Fibroblast of lung (primary cell): ENCODE measurements around the gene TMA7B. TPM values are rescaled to one million over a fixed set of nuclear protein-coding genes. Genes with fewer than 3 reads are reported as not detected.

ENCODE experiments used
- DNase-seq, 2 donors: peaks; one replicate each; pipeline versions ENCODE4 v3.0.0 to v3.0.0-alpha.2; 2010; ENCODE audit warnings: low read depth in 2 of 2
- H2AFZ ChIP-seq: 2 replicates; pipeline ENCODE4 v1.5.1; 2012; ENCODE audit warnings: low read length, control low read depth, inconsistent platforms
- H3K27ac ChIP-seq: 2 replicates; pipeline ENCODE4 v1.5.1; 2011; ENCODE audit warnings: low read length, control low read depth; ENCODE audit not compliant: insufficient read depth
- H3K27me3 ChIP-seq: 2 replicates; pipeline ENCODE4 v1.5.1; 2011; ENCODE audit warnings: mild to moderate bottlenecking, low read length; ENCODE audit not compliant: control insufficient read depth, insufficient read depth
- H3K36me3 ChIP-seq: 2 replicates; pipeline ENCODE4 v1.5.1; 2011; ENCODE audit warnings: low read length; ENCODE audit not compliant: control insufficient read depth, insufficient read depth
- H3K4me1 ChIP-seq: 2 replicates; pipeline ENCODE4 v1.5.1; 2011; ENCODE audit warnings: low read length; ENCODE audit not compliant: control insufficient read depth, insufficient read depth; ENCODE audit errors: extremely low read depth
- H3K4me2 ChIP-seq: 2 replicates; pipeline ENCODE4 v1.5.1; 2011; ENCODE audit warnings: low read length, control low read depth; ENCODE audit not compliant: insufficient read depth; ENCODE audit errors: extremely low read depth
- H3K4me3 ChIP-seq, 4 experiments: fragments of 200-600 bp in 1 of 4; sonication (generic) in 1 of 4; replicated peaks in 1 of 4; 2 replicates each; pipeline ENCODE4 v1.5.1; 2011 to 2016; ENCODE audit warnings: low read length in 4 of 4, low read depth in 3 of 4, mild to moderate bottlenecking in 3 of 4, control low read depth in 2 of 4, inconsistent platforms in 1 of 4, mixed read lengths in 1 of 4; ENCODE audit not compliant: insufficient read depth in 1 of 4; ENCODE audit errors: control extremely low read depth in 1 of 4
- H3K79me2 ChIP-seq: 2 replicates; pipeline ENCODE4 v1.5.1; 2012; ENCODE audit warnings: mild to moderate bottlenecking, low read length, inconsistent platforms; ENCODE audit not compliant: control insufficient read depth, insufficient read depth
- H3K9ac ChIP-seq: 2 replicates; pipeline ENCODE4 v1.5.1; 2011; ENCODE audit warnings: mild to moderate bottlenecking, low read length, control low read depth; ENCODE audit not compliant: insufficient read depth
- H3K9me3 ChIP-seq: 2 replicates; pipeline ENCODE4 v1.5.1; 2012; ENCODE audit warnings: low read depth, low read length; ENCODE audit not compliant: control insufficient read depth, insufficient read depth
- H4K20me1 ChIP-seq: 2 replicates; pipeline ENCODE4 v1.5.1; 2011; ENCODE audit warnings: low read length; ENCODE audit not compliant: control insufficient read depth, insufficient read depth; ENCODE audit errors: extremely low read depth
- EZH2 ChIP-seq: IDR thresholded peaks from 2 replicates; pipeline ENCODE4 v1.5.1; 2012; ENCODE audit warnings: low read length, control low read depth, mild to moderate bottlenecking; ENCODE audit errors: missing control alignments
- polyA plus RNA-seq, 2 donors: library from polyadenylated mRNA; depleted of rRNA in 1 of 2; stranded (reverse) in 1 of 2; unstranded in 1 of 2; fragments of >200 nt; gene quantifications; 2 replicates each; pipeline ENCODE4 v1.2.1, GENCODE V29; 2011 to 2012; ENCODE audit warnings: missing spikeins in 1 of 2
- total RNA-seq: library from RNA; depleted of rRNA; stranded (reverse); fragments of >200 nt; gene quantifications from 2 replicates; pipeline ENCODE4 v1.2.1, GENCODE V29; 2014
- TF ChIP-seq, protein P1 (sequence below), 2 donors: IDR thresholded peaks in 1 of 2; conservative IDR thresholded peaks in 1 of 2; 1 replicate in 1 of 2; 2 replicates in 1 of 2; pipeline ENCODE4 v1.5.1; 2011 to 2012; ENCODE audit warnings: low read length in 2 of 2, control low read depth in 1 of 2, inconsistent platforms in 1 of 2, low read depth in 1 of 2, mild to moderate bottlenecking in 1 of 2

The TMA7B gene
- total and polyA plus RNA-seq, 2 donors (not counting 1 experiment from before 2014, with no cell fraction given) = not detected

DNA sequence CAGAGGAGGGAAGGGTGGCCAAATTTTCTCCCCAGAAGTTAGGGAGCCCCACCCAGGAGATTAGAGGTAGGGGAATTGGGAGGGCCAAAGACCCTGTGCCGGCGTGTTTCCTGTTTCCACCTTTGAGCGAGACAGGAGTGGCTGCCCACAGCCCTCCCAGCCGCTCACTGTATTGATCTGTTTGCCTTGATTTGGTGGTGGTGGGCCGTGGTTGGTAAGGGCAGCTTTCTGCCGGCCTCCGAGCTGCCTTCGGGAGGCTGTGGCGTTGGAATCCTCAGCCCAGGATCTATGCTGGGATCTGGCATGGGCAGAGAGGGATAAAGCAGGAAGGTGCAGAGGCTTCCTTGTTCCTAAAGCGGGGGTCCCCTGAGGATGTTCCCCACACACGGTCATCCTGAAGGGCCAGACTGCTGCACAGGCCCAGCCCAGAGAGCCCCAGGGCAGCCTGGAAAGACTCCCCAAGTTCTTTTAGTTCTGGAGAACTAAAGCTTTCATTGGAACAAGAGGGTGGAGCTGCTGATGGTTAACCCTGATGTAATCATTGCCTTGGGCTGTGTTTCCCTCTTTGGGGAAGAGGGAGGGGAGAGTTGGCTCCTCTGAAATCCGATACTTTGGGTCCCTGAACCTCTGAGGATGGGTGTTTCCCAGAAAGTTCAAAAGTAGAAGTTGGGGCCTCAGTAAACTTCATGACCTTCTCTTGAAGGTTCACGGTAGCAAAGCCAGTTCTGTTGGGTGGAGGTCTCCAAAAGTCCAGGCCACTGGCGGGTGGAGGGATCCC is 41.8 kb downstream of the TMA7B start:
- Histone ChIP-seq H2AFZ (no peak overlapping the region), H3K36me3 (no peaks in the 10 kb centered on the region), H3K4me1 (no peaks in the 10 kb centered on the region), H3K4me2 (no peak overlapping the region), H3K27ac (no peak overlapping the region), H3K9ac (no peak overlapping the region), H3K79me2 (no peaks in the 10 kb centered on the region), H3K4me3 (no peak overlapping the region), H3K9me3 (no peaks in the 10 kb centered on the region), H3K27me3 (peaks cover 3% of the 10 kb centered on the region), H4K20me1 (no peaks in the 10 kb centered on the region)
- no peak for TF ChIP-seq EZH2
- TF ChIP-seq, protein P1, sequence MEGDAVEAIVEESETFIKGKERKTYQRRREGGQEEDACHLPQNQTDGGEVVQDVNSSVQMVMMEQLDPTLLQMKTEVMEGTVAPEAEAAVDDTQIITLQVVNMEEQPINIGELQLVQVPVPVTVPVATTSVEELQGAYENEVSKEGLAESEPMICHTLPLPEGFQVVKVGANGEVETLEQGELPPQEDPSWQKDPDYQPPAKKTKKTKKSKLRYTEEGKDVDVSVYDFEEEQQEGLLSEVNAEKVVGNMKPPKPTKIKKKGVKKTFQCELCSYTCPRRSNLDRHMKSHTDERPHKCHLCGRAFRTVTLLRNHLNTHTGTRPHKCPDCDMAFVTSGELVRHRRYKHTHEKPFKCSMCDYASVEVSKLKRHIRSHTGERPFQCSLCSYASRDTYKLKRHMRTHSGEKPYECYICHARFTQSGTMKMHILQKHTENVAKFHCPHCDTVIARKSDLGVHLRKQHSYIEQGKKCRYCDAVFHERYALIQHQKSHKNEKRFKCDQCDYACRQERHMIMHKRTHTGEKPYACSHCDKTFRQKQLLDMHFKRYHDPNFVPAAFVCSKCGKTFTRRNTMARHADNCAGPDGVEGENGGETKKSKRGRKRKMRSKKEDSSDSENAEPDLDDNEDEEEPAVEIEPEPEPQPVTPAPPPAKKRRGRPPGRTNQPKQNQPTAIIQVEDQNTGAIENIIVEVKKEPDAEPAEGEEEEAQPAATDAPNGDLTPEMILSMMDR (conservative IDR thresholded peaks at IDR 0.05 in 1 of 2, IDR thresholded peaks at IDR 0.05 in 1 of 2; ENCODE audit: low read depth in 1 of 2, low read length in 2 of 2) = no peak
- peak in 1 of 2 donors; percentile 21 for DNase-seq

DNA sequence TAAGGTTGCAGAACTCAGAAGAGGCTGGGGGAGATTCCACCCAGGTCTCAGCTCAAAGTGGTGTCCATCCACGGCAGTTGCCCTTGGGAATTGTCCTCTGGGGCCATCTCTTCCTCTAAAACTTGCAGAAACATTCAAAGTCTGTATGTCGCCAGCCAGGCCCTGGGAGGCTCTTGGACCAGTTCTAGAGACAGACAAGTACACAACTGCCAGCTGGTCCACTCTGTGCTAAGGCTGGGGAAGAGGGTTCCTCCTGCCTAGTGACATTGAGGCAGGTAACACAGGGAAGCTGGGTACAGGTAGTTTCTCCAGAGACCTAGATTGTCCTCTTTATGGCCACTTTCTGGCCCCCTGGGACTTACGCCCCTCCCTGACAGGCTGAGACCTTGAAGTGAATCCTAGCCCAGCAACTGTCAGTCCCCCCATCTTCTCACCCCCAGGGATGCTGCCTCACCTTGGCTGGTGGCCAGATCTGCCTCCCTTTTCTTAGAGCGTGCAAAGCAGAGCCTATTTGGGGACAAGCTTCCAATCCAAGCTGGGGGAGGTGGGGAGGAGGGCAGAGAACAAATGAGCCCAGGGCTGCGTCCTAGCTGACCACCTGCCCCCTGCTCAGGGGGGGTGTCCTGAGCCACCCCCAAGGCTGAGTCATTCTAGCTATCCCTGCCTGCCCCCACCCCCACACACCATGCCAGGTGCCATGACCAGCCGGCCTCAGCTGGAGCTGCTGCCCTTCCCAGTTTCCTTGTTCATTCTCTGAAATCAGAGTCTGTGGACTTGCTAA is 42.9 kb downstream of the TMA7B start:
- no peak overlapping the region for H3K9ac ChIP-seq
- no peaks in the 10 kb centered on the region for H3K4me1 ChIP-seq
- no peak overlapping the region for H3K4me3 ChIP-seq
- H3K27ac ChIP-seq = no peak overlapping the region
- peaks cover 7% of the 10 kb centered on the region for H3K27me3 ChIP-seq
- H3K79me2 ChIP-seq = no peaks in the 10 kb centered on the region
- DNase-seq = no peak
- no peak overlapping the region for H2AFZ ChIP-seq
- H3K9me3 ChIP-seq = no peaks in the 10 kb centered on the region
- H3K36me3 ChIP-seq = no peaks in the 10 kb centered on the region
- H4K20me1 ChIP-seq = no peaks in the 10 kb centered on the region
- TF ChIP-seq, protein P1 (conservative IDR thresholded peaks at IDR 0.05 in 1 of 2, IDR thresholded peaks at IDR 0.05 in 1 of 2; ENCODE audit: low read depth in 1 of 2, low read length in 2 of 2) = no peak
- TF ChIP-seq EZH2 = no peak
- H3K4me2 ChIP-seq = no peak overlapping the region

DNA sequence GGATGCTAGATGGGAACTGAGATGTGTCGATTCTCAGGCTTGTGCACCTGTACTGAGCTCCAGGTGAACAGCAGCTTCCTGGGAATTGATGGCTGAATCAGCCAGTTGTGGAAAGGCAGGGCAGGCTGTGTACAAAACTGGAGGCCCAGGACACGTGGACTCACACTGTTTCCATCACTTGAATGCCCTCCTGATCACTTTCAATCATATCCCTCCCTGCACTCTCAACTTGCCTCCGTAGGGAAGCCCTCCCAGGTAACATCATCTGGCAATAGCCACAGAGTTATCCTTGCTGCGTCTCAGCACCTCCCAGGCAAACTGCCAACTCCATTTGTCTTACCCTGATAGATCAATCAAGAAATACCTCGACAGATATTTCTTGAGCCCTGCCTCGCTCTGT is 44.6 kb downstream of the TMA7B start:
- Histone ChIP-seq H3K4me3 (no peak overlapping the region), H3K36me3 (no peaks in the 10 kb centered on the region), H3K9me3 (no peaks in the 10 kb centered on the region), H3K4me2 (no peak overlapping the region), H3K4me1 (no peaks in the 10 kb centered on the region), H3K79me2 (no peaks in the 10 kb centered on the region), H3K27me3 (peaks cover 19% of the 10 kb centered on the region), H4K20me1 (no peaks in the 10 kb centered on the region), H3K27ac (no peak overlapping the region), H2AFZ (no peak overlapping the region), H3K9ac (no peak overlapping the region)
- TF ChIP-seq, protein P1 (conservative IDR thresholded peaks at IDR 0.05 in 1 of 2, IDR thresholded peaks at IDR 0.05 in 1 of 2; ENCODE audit: low read depth in 1 of 2, low read length in 2 of 2) = no peak
- TF ChIP-seq EZH2 = no peak
- DNase-seq = no peak
